Airway epithelial cell (primary cell): ENCODE results near the gene WDR81. TPM values are rescaled to one million over a fixed set of nuclear protein-coding genes. Genes with fewer than 3 reads are reported as not detected.

Experiments used
- total RNA-seq: library from RNA; depleted of rRNA; stranded (reverse); fragments of >200 nt; gene quantifications from 2 replicates; pipeline ENCODE4 v1.2.3, GENCODE V29; 2015

The WDR81 gene
- 9.7 and 12.2 TPM in 2 replicates for total RNA-seq

GRCh38 chr17:1724351-1724868, at the start of gene WDR81:
TSS of gene WDR81 (plus strand) at chr17:1724704. CDS start at chr17:1724960, 256 bp downstream.

GRCh38 chr17:1684378-1685189, 39.9 kb upstream of the WDR81 start, which contains the start of gene PRPF8:
TSS of gene PRPF8 (minus strand) at chr17:1684867. CDS start at chr17:1684571, 296 bp downstream.

GRCh38 chr17:1709971-1710806, 14.3 kb upstream of the WDR81 start, which contains the start of gene TLCD2:
TSS of gene TLCD2 (minus strand) at chr17:1710377. CDS start at chr17:1710242, 135 bp downstream.

GRCh38 chr17:1742371-1743087, 18.0 kb downstream of the WDR81 start, which contains the start of gene SERPINF2:
TSS of gene SERPINF2 (plus strand) at chr17:1742871. CDS start at chr17:1744996, 2,125 bp downstream.

Other genes starting within 250 kb of the WDR81 start
- gene MYO1C, start 232.0 kb upstream of the WDR81 start, total RNA-seq, result 65.6 and 85.6 TPM in 2 replicates
- 13.4 and 19.7 TPM in 2 replicates for gene INPP5K, start 208.1 kb upstream of the WDR81 start, total RNA-seq
- gene PITPNA, start 161.9 kb upstream of the WDR81 start, total RNA-seq, result 19.7 and 29.5 TPM in 2 replicates
- 20.9 and 25.4 TPM in 2 replicates for gene SLC43A2, start 95.9 kb upstream of the WDR81 start, total RNA-seq
- gene SCARF1, start 79.0 kb upstream of the WDR81 start, total RNA-seq, result 0.07 TPM in 1 of 2 replicates, not detected in the other
- 9.5 and 11.1 TPM in 2 replicates for gene RILP, start 74.8 kb upstream of the WDR81 start, total RNA-seq
- gene PRPF8, start 39.8 kb upstream of the WDR81 start, total RNA-seq, result 97.9 and 173 TPM in 2 replicates
- gene TLCD2, start 14.3 kb upstream of the WDR81 start, total RNA-seq, result 2.7 and 5.0 TPM in 2 replicates
- gene SERPINF2, start 18.2 kb downstream of the WDR81 start, total RNA-seq, result 1.6 and 1.9 TPM in 2 replicates
- 81.1 and 93.3 TPM in 2 replicates for gene SERPINF1, start 37.4 kb downstream of the WDR81 start, total RNA-seq
- 5.3 and 6.6 TPM in 2 replicates for gene SMYD4, start 105.2 kb downstream of the WDR81 start, total RNA-seq
- gene RPA1, start 105.3 kb downstream of the WDR81 start, total RNA-seq, result 28.3 and 34.5 TPM in 2 replicates